GM21717 (cell line): Measurements from ENCODE around the gene MACROD2.
"Not testable (repeated sequence)": the region's sequence is repeated elsewhere in the genome, so short reads cannot be mapped to it uniquely, and the experiment has no call there.

ENCODE experiments used
- ATAC-seq: cut with Tn5 transposase; IDR thresholded peaks from one replicate; pipeline ENCODE4 v1.9.1; 2021; ENCODE audit warnings: mild to moderate bottlenecking, moderate library complexity; ENCODE audit not compliant: unreplicated experiment

The MACROD2 gene

DNA sequence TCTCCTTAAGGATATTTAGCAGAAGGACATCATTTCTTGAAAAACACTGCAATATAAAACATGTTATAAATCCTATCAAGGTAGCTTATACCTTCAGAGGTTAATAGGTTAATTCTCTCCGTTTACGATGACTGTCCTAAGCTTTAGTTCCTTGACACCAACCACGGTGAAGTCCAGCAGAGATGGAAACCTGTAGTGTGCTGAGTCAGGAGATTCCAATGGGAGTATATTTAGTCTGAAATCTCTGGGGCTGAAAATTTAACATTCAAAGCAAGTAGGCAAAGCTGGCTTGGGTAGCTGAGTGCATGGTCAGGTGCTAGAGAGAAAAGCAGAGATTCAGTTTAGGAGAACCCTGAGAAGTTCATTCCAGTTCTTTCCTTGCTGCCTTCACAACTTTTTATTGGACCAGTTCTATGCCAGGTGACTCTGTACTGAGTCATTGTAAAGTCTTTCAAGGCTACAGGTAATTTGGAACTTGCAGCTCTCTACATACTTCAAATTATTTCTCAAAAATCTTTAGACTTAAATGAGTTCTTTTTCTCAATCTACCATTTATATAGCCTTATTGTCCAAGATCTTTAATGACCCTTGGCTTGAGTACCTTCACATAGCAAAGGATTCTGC, 1351.5 kb downstream of the MACROD2 start:
- no peak for ATAC-seq

DNA sequence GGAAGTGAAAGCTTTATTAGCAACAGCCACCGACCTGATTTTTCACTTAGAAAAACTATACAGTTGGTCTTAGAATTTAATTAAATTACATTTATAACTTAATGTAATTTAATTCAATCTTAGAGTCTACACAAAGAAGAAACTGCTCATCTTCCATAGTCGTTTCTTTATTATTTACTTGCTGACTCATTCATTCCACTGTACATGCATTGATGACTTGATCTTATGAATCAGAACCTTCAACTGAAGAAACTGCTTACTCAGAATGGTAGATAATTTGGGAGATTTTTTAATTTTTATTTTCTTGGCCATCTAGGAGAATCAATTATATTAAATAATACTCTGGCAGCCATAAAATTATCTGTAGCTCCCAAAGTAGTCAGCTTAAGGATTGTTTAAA, 1363.7 kb downstream of the MACROD2 start:
- ATAC-seq: no peak

DNA sequence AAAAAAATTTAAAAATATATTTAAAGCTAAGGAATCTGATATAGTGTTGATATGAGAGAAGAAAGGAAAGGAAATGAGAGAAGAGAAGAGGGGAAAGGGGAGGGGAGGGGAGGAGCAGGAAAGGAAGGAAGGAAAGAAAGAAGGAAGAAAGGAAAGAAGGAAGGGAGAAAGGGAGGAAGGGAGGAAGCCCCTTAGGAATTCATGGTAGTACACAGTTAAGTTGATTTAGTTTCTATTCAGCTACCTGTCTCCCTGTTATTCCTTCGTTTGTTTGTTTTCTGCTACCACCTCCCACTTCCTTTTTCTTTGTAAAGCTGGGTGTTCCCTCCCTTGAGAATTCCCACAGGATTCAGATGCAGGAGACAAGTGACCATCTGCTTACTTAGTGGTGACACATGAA, 1367.5 kb downstream of the MACROD2 start:
- no peak for ATAC-seq

DNA sequence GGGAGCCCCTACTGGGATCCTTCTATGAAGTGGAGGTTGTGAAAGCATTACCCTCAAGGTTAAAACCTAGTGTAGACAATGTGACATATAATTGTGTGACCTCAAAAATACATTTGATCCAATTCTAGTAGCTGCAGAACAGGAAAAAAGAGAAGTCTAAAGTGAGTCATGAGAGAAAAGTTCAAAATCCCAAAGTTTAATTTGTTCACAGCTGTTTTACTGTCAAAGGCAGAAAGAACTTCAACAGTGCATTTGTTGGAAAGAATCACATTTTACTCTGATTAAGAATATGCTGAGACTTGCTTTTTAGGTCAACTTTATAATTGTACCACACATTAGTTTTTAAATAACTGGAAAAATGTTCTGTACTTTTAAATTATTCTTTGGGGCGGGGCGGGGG, 1369.5 kb downstream of the MACROD2 start:
- no peak for ATAC-seq

DNA sequence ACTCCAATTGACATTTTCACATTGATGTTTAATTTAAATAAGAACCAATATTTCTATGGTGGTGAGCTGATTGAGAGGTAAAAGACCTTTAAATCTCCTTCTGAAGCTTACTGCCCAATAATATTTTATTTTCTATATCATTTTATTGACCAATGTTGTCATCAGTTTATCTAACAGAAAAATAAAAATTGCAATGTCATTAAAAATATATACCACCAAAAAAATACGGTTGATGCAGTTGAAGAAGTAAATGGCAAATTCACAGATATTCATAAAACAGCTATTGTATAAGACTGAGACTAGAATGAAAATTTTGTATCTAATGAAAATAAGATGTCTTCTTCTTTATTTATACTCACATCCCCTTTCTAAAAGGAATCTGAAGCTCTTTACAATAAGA, 1375.1 kb downstream of the MACROD2 start:
- no peak for ATAC-seq

DNA sequence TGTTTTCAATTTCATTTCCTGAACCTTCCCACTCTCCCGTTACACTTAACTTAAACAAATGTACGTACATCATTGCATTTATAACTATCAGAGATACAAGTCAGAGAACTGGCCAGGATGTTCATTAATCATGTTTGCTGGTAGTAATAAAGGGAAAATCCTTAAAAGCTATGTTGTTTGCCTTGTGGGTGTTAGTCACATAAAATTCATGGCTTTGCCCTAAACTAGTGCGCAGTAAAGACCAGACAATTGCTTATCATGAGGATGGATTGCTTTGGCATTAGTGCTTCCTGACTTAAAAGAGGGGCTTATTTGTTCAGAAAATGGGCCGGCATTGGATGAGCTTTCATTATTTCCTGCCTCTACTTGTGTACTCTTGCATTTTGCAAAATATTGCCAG, 1379.4 kb downstream of the MACROD2 start:
- no peak for ATAC-seq

DNA sequence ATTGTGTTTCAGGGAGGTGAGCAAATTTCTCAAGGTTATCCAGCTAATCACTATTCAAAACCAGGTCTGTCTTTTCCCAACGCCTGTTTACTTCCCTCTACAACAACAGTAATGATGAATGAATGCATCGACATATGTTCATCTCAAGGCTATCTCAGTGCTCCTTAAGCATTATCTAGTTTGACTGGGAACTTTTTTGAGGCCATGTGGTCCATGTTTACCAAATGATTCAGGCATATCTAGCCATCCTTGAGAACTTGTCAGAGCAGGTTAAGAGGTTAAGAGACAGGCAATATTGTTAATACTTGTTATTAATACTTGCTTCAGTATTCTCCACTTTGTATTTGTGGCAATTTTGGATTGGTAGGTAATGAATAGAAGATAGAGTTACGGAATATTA, 1380.5 kb downstream of the MACROD2 start:
- ATAC-seq: no peak

DNA sequence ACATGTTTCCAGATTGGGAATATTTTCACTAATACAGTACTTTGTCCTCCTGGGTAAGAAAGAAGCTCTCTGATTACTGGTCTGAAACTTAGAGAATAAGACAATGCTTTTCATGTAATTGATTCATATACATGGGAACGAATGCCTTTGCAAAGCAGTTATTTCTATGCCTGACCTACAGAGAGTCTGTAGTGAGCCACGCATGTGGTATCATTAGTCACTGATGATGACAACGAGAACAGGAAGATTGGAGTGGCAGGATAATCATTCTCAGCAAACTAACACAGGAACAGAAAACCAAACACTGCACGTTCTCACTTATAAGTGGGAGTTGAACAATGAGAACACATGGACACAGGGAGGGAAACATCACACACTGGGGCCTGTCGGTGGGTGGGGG, 1382.3 kb downstream of the MACROD2 start:
- not testable (repeated sequence) for ATAC-seq

DNA sequence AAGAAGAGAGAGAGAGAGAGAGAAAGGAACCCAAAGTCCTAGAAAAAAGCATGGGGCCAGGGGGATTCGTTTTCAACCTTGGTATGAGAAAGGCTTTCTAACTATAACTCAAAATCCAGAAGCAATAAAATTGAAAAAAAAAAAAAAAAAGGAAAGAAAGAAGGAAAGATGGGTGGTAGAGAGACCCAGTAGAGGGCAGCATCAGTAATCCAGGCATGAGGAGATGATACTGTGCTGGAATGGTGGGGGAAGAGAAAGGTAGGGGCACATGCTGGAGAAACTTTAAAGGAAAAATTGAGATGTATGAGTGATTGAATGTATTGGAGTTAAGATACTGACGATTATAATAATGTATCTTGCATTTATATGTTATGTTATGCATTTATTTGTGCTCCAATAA, 1382.8 kb downstream of the MACROD2 start:
- ATAC-seq: no peak

DNA sequence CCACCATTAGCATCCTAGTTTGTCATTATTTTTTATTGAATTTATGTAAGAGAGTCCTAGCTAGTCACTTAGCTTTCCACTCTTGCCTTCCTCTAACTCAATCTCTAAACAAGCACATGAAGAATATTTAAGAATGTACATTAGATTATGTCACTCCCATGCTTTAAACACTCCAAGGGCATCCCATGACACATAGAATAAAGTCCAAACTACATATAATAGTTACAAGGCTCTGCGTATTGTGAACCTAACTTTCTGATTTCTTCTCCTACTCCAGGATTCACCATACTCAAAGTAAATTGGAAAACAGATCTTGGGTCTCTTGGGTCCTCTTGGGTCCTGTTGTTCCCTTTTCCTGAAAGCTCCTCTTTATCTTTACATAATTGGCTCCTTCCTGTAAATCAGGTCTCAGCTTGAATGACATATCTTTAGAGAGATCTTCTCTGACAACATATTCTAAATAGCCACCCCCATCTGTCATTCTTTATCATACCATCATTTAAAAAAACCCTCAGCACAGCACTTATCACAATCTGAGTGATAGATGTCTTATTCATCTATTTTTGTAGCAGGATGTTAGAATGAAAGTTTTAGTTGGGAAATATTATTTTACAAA, 1384.5 kb downstream of the MACROD2 start:
- no peak for ATAC-seq

DNA sequence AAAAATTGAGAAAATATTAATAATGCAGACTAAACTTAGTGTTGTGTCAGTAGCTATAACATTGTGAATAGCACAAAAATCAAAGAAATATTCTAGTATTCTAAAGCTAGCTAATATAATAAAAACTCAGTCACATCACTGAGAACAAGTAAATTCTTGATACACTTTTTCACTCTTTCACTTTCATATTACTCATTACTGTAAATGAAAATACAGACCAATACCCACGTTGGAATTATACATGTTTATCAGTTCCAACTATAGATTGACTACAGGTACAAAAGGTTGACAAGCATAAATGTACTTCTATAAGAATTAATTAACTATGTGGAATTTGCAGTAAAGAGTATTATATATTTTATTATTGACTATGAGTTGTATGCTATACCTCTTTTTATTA, 1385.5 kb downstream of the MACROD2 start:
- ATAC-seq: no peak

DNA sequence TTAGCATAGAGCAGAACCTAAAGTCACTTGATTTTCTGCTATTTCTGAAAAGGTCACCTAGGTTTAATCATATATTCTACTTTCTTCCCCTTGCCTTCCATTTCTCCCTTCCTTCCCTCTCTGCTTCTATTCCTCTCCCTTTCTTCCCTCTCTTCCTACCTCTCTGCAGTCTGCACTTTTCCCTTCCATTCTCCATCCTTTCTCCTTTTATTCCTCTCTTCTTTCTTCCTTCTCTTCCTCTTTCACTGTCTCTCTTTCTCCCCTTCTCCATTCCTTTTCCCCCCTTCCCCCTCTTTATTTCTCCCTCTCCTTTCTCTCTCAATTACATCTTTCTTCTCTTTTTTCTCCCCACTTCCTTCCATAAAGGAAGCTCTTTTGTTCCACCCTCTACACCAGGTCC, 1391.9 kb downstream of the MACROD2 start:
- no peak for ATAC-seq

DNA sequence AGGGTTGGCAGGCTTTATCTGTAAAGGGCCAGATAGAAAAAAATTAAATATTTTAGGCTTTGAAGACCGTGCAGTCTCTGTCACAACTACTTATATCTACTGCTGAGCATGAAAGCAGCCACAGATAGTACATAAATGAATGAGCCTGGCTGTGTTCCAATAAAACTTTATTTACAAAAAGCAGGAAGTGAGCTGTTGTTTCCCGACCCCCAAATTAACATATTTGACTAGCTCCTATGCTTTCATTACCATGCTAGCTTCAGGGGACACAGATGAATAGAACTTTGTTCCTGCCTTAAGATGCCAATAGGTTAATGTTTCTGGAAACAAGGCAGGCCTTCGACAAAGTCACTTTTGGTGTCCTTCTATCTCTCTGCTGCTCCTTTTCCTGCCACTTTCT, 1400.1 kb downstream of the MACROD2 start:
- no peak for ATAC-seq

DNA sequence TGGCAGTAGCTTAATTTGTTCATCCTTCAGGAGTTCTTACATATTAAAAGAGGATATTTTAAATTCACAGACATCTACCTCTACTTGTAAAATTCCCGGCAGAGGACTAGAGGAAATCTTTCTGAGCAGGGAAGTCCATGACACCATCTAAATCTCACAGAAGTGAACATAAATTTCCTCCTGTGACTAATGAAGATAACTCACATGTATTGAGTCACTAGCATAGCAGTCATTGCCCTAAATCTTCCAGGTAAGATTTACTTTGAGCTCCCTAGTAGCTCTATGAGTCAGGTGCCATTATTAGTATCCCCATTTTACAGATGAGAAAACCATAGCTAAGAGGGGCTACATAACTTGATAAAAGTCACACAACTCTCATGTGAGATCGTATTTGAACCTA, 1400.7 kb downstream of the MACROD2 start:
- no peak for ATAC-seq

DNA sequence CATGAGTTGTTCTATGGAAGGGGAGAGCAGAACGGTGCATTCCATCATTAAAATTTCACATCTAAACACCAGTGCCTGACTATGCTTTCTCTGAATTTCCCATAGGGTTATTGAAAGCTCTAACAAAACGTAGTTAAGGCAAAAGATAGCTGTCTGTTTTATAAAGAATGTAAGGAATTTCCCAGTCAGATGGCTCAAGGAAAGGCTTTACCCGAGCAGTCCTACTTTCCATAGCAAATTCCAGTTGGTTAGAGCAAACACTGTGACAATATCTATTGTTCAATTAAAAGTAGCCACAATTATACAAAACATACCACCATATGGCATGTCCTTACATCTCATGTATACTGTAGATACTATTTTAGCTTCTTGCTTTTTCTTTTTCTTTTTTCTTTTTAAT, 1401.6 kb downstream of the MACROD2 start:
- no peak for ATAC-seq

DNA sequence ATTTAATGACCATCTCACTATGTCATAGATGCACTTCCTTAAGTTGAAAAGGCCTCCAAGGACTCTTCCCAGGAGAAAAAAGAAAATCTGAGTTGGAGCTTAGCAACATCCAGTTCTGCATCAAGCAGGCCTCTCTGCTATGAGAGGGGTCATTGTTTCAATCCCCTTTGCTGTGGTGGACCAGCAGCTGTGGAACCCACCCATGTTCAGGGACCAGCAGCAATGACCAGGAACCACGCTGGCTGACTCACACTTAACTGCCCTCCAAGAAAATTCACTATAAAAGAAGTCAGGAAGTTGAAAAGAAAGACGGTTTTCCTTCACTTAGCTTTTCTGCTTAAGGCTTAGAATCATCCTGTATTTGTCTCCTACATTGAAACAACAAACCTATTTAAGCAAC, 1404.5 kb downstream of the MACROD2 start:
- ATAC-seq: no peak

DNA sequence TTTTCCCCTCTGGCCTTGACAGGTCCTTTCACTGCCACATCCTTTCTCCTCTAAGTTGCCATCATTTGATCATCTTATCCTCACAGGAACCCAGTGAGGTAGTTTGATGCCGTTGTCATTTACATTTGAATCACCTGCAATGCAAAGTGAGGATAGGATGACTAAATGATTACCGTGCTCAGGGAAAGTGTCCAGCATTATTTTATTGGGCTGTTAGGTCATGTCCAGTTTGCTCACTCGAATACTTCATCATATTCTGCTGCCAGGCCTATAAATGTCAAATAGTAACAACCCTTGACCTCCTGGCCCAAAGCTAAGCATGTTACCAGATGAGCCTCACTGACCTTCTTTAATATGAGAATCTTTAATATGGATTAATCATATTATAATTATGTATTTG, 1410.8 kb downstream of the MACROD2 start:
- no peak for ATAC-seq

DNA sequence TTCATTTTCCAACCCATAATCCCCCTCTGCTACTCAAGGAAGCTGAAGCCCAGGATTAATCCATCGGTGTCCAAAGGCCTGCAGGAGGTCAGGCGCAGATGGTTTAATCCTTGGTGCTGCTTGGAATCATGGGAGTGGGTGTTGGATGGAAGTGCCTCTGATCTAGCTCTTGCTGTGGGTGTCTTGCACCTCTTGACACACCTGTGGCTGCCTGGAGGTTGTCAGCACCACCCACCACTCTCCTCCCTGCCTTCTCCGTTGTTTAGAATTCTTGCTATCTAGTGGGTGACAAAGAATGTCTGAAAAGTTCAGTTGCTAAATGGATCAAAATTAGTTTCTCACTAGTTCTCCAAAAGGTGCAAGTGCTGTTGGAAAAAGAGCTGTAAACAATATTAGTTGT, 1416.5 kb downstream of the MACROD2 start:
- no peak for ATAC-seq

DNA sequence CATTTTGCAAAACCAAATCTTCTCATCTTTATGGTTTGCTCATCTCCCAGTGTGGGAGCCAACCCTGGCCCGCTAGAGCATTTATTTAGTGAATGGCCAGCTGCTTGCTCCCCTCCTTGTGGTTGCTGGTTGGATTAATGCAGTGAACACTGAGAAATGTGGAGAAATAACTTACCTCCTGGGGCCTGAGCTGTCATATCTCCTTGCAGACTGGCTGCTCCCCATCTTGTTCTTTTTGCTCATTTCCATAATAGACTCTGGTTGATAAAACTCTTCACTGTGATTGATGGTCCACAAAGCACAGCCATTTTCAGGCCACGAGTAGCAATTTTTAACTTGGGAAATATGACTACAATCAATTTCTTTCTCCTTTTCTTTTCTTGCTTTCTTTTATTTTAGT, 1420.6 kb downstream of the MACROD2 start:
- no peak for ATAC-seq

DNA sequence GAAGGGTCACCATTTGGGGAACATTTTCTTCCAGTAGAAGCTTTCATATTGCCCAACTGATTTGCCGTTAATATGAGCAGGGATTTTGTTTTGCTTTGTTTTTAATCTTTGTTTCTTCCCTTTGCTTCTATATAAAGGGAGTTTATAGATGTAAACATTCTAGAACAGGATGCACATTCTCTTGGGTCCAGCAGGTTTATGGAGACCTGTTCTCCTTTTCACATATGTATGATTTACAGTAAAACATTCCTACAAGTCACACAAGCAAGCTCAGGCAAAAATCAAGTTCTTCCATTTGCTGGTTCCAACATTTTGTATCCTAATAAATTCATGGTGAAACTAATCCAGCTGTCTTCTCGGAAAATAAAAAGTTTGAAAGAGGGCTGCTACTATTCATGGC, 1424.5 kb downstream of the MACROD2 start:
- ATAC-seq: no peak

DNA sequence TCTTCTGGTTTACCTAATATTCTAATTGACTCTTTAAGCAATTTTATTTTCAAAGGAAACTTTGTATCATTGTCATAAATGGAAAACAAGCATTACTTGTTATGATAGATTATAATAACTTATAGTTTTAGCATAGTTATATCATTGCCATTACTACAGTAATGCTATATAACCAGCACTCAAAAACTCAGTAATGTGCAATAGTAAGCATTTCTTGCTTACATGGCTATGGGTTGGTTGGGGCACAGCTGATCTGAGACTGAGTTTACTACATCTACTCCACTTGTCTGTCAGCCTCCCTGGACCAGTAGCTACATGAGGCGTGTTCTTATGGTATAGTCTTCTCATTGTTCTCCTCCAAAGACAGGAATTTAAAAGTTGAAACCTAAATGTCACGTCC, 1427.7 kb downstream of the MACROD2 start:
- no peak for ATAC-seq

DNA sequence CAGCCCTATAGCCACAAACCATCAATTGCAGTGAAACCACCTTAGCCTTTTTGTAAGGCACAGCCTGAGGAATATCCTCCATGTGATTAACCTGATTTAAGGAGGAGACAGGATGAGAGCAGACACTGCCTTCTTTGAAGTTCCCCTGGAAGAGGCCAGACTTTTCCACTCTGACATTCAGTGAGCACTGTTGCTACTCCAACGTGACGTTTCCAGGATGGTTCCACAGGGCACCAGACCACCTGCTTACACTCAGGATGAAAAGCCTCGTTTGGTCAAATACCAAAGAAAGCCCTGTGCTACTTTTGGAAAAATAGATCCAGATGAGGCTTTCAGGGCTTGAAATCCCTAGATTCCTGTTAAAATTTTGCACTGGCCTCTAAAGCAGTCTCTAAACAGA, 1444.2 kb downstream of the MACROD2 start:
- ATAC-seq: no peak
